HG03135 (cell line): Measurements from ENCODE around the gene DCDC2C.
"Not testable (repeated sequence)": the region's sequence is repeated elsewhere in the genome, so short reads cannot be mapped to it uniquely, and the experiment has no call there.

ENCODE experiments used
- ATAC-seq: cut with Tn5 transposase; IDR thresholded peaks from one replicate; pipeline ENCODE4 v1.9.1; 2021; ENCODE audit warnings: mild to moderate bottlenecking, moderate library complexity; ENCODE audit not compliant: unreplicated experiment

The DCDC2C gene, protein sequence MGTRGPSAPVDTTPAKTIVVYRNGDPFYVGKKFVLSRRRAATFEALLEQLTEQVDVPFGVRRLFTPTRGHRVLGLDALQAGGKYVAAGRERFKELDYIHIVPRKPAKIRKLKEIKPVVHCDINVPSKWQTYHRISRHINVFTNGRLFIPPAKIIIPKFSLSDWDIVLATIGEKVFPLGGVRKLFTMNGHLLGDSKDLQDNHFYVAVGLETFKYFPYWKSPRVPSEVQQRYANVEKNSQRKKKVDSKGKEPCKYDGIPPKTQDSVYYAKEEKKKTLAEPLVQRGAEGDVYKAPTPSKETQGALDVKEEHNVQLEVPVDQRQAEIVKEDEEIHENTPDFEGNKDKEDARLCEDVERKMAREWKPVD

DNA sequence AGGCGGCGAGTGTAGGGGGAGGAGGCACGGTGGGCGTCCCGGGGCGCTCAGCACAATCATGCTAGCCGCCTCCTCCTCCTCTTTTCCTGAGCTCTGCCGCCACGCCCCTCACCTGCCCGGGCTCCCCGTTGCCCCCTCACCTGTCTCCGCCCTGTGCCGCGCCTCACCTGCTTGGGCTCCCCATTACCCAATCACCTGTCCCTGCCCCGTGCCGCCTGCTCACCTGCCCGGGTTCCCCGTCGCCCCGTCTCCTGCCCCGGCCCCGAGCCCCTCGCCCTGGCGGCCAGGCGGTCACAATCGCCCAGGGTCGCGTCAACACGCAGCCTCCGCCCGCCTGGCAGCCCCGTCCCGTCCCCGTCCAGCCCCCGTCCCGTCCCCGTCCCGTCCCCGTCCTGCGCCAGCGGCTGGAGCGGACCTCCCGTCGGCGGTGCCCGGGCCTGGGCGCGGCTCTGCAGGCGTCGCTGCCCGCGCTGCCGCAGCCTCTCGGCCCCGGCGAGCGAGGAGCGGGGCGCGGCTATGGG lies at the start of gene DCDC2C:
Gene DCDC2C (plus strand): TSS at position 340 of the 521 bp plus-strand sequence. CDS start 177 bp downstream, at position 517.
- ATAC-seq = no peak

DNA sequence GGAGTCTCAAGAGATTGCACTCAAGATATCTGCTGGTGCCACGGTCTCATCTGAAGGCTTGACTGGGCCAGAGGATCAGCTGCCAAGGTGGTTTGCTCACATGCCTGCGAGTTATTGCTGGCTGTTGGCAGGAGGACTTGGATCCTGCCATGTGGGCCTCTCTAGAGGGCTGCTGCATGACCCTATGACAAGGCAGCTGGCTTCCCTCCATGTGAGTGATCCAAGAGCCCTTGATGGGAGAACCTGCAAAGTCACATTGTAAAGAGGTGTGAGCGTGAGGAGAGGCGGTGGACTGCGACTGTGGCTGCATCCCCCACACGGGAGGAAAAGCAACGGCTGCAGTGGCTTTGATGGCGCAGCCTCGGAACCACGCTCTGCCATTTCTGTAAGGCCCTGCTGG lies 49.4 kb upstream of the DCDC2C start:
- no peak for ATAC-seq

DNA sequence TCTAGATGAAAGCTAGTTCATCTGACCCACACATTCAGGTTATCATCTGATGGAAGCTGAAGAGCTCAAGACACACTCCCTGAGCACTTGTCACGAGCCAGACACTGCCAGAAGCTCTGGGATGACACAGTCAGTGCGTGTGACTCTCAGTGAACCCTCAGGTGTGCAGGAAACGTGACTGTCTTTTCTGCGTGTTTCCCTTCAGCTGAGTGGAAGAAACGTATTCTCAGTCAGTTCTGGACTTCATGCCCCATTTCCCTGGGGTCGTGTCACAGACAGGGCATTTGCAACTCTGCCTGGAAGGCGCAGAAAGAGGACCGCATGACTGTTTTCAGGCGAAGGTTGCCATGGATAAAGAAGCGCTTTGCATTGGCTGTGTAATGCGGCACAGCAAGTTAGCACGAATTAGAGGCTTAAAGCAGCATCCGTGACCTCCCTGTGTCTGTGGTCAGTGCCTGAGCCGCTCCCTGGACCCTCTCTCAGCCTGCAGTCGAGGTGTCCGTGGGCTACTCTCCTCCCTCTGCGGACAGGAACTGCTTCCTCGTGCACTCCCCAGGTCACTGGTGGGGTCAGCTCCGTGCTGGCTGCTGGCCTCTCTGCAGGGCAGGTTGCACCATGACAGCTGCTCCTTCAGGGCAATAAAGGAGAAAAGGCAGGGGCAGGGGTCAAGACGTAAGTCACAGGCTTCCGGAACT lies 48.7 kb upstream of the DCDC2C start:
- ATAC-seq = no peak

DNA sequence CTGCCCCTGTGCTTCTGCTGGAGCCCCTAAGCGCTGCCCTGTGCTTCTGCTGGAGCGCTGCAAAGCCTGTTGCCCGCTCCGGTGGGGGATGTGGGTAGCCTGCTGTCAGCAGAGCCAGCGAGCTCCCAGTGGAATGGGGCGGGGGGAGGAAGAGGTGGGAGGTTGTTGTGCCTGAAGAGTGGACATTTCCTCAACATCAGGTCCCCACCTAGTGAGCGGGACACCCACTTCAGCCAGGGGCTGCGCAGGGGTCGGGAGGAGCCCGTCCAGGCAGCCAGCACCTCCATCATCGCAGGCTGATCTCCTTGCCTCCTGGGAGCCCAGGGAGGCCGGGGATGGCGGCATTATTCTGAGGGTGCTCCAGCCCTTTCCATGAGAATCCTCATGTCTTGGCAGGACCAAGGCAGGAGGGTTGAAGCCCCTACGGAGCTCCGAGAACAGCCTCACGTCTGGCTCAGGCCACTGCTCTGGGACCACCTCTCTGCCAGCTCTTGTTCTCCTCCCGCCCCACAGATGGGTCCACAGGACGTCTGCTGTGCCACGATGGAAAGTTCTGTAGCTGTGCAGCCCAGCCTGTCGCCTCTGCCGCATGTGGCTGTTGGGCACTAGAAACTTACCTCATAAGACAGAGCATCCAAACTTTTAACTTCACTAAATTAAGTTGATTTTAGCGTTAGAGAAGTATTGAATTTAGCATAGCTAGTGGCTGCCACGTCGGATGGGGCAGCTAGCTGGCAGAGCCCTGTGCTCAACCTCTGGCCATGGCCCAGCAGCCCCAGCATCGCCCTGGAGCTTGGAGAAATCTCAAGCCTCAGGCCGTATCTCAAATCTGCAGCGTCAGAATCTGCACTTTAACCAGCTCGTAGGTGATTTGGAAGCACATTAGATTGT lies 47.3 kb upstream of the DCDC2C start:
- ATAC-seq = no peak

DNA sequence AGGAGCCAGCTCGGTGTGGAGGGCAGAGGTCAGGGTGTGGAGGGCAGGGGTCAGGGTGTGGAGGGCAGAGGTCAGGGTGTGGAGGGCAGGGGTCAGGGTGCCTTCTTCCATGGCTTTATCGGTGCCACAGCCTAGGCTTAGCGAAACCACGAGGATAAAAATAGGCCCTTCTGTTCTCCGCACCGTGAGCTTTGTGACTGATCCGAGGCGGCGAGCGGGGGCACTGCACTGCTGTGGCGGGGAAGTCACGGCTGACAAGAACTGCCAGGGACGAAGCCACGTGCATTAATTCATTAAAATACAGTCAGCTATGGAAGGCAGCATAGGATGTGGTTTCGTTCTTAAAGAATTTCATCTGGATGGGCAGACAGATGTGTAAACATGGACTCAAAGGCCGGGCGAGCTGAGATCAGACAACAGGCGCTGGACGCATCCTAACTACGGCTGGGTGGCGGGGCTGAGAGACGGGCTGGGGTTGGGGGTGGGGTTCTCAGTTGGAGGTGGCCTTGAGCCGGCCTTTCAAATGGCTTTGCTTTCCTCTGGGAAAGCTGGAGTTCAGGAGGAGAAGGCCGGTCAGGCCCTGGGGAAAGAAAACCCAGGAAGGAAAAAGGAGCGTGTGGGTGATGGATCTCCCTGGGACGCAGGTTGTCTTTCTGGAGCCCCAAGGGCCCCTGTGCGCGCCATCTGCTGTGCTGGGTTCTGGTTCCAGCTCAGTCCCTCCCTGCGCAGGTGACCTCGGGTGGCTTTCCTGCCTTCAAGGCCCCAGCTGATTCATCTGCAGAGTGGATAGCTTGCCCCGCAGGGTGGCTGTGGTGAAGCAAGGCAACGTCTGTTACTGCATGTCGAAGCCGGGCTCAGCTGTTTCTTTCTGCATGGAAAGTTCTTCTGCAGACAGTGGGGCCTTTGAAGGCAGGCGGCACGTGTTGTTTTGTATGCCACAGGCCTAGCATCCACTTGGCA lies 46.3 kb upstream of the DCDC2C start:
- no peak for ATAC-seq

DNA sequence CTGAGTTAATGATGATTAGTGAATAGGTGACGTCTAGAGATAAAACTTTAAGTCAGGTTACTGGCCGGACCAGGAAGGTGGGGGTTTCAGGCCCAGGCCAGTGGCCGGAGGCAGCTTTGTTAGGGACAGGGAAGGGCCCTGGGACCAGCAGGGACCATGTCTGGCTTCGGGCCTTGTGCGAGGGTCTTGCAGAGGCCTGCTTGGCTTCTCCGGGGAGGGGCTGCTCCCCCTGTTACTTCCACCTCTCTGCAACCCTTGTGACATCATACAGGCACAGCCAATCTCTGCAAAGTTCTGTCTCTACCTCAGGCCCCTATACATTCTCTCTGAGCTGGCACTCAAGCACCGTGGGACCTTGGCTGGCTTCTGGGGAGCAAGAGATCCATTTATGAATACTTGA lies 45.5 kb upstream of the DCDC2C start, which contains the start of gene ALLC:
Gene ALLC (plus strand): TSS at position 320 of the 400 bp plus-strand sequence. CDS start 12,958 bp downstream, outside the sequence.
- no peak for ATAC-seq

DNA sequence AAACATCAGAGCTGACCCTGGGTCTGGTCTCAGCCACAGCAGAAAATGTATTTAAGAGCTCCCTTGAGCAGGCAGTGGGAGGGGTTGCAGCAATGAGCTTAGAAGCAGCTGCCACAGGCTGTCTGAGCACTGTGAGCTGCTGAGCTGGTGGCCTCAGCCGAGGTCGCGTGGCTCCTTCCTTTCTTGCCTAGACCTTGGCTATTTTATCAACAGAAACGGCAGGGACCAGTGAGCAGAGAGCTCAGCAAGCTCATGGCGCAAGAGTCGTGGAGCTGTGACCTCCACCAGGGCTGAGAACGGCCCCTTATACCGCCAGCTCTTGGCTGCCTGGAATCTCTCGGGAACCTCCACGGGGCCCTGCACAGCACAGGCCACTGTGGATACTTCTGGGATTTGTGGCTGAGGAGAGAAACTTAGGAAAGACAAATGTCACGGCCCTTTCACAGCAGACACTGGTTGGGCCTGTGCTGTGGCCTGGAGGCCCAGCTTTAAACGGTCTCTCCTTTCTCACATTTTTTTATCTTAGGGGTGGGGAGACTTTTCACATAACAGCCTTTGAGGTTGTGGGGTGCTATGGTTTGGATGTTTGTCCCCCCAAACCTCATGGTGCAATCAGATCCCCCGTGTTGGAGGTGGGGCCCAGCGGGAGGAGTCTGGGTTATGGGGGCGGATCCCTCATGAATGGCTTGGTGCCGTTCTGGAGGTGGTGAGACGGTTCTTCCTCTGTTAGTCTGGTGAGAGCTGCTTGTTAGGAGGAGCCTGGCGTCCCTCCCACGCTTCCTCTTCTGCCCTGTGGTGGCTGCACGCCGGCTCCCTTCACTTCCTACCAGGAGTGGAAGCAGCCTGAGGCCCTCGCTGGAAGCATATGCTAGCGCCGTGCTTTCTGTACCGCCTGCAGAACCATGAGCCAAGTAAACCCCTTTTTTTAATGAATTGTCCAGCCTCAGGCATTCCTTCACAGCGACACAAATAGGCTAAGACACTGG lies 43.6 kb upstream of the DCDC2C start:
- no peak for ATAC-seq

DNA sequence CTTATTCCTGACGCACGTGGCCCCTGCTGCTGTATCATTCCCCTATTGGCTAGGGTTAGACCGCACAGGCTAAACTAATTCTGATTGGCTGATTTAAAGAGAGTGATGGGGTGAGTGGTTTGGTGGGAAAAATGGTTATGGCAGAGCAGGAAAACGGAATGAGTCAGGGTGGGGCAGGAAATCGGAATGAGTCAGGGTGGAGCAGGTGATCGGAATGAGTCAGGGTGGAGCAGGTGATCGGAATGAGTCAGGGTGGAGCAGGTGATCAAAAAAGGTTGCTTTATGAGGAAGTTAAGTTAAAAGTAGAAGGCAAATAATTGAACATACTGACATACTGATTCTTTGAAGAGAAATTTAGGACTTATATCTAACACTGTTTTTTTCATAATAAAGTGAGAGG lies 42.7 kb upstream of the DCDC2C start:
- ATAC-seq = not testable (repeated sequence)

DNA sequence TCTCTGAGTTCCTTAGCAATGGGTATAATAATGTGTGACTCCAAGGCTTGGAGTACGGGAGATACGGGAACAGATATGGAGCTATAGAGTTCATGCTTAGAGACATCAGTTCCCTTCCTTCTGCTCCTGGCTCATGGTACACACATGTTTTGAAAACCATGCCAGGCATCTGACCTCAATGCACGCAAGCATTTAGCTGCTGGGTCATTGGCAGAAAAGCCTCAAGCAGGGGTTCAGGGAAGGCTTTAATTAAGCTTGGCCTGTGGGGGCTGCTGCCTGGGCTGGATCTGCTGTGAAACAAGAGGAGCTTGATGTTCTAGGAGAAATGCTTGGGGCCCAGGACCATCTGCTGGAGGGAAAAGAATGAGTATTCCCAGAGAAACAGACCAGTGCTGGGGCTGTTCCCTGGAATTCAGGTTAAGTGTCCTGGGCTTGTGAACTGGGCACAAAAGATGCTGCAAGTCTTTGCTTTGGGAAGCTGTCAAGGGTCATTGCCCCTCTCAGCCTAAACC lies 42.2 kb upstream of the DCDC2C start:
- no peak for ATAC-seq

DNA sequence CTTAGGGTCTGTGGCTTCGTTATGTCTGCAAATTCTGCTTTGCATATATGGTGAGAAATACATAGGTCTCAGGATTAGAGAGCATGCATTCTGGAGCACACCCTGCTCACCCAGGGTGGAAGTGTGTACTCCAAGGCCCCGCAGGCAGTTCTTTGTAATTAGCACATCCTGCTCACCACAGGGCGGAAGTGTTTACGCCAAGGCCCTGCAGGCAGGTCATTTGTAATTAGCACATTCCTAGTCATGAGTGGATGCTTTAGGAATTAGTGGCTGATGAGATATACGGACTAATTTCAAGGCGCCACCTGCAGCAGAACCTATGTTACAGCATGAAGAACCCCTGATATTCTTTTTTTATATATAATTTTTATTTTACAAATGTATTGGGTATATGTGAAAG lies 41.1 kb upstream of the DCDC2C start:
- ATAC-seq = no peak

DNA sequence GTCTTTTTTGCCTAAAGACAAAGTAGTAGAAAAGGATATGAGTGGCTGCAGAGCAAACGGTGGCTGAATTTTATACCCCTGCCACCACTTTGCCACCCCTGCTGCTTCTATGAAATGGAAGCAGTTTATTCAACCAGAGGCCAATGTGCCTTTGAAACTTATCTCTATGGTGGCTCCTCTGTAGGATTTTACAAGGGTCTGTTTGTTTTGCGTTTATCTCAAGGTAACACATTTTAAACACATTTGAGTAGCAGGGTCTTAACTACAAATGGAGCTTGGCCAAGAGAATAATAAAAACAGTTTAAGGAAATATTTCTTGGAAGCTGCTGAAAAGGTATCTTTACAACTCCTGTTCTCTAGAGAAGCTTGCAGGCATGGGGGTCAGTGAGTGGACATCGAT lies 39.3 kb upstream of the DCDC2C start:
- no peak for ATAC-seq

DNA sequence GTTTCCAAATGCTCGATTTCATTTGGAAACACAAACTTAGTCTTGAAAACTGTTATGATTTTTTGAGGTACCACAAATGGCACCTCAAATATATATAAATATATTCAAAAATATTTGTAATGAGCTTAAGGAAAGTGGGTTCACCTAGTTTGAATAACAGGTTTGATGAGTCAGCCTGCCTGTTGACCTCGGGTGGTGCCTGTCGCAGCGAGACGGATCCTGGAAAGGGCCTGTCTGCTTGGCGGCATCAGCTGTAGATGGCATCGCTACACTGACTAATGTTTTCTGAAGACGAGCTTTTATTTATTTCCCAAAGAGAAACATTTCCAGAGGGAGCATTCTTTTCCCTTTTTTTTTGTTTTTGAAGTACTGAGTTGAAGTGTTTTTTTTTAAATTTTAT lies 38.5 kb upstream of the DCDC2C start:
- ATAC-seq = no peak

DNA sequence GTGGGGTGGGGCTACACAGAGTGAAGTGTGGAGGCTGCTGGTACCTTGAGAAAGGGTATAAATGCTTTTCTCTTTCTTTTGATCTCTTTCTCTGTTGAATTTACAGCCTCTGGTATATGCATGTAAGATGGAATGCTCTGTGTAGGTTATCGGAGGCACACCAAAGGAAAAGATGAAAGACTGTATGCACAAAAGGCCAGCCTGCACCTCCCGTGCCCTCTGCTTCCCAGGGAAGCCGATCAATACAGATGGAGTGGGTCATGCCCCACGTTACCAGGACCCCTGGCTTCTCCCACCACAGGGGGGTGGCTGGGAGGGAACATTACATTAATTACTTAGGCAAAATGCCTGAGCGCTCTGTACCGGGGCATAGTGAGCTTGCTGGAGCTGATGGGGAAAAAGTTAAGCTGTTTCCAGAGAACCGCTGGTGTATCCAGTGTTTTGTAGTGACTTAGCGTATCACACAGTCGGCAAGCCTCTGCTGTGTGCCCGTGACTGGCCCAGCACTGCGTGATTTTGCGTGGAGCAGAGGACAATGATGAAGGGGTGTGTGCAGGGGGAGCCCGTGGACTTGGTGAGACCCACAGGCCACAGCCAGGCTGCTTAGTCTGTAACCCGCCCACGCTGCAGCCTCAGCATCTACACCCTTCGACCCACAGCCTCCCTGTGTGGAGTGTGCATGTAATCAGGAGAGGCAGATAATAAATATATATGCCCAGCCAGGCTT lies 37.3 kb upstream of the DCDC2C start:
- ATAC-seq = no peak

DNA sequence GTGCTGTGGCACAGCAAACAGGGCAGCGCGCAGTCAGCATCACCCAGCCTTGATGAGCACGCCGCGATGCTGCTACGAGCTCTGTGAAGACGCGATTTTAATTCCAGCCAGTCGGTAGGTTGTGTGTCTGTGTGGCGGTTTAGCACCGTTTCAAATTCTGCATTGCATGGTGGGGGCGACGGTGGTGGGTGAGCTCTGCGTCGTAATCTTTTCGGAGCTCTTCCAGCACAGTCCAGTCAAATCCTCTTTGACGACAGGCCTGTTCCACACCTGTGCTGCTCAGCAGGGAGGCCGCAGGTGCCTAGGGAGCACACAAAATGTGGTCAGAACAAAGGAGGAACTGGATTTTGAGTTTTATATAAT lies 36.8 kb upstream of the DCDC2C start:
- ATAC-seq = no peak

DNA sequence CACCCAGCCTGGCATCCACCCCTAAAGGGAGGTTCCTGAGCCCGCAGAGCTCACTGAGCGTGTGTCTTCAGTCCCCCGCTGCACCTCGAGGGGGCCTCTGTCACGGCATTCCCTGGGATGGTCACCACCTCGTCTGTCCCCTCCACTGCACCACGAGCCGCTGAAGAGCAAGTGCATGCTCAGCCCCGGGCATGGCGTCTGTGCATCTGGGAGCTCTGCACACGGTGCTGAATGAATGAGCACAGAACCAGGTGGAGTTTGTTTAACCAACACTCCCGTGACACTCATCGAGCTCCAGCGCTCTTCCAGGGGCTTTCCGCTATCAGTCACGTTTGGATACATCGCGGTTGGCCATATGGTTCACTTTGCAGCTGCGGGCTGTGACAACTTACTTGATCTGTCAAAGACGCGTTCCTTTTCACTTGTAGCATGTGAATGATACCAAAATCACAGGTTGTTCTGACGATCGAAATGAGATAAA lies 36.2 kb upstream of the DCDC2C start:
- no peak for ATAC-seq

DNA sequence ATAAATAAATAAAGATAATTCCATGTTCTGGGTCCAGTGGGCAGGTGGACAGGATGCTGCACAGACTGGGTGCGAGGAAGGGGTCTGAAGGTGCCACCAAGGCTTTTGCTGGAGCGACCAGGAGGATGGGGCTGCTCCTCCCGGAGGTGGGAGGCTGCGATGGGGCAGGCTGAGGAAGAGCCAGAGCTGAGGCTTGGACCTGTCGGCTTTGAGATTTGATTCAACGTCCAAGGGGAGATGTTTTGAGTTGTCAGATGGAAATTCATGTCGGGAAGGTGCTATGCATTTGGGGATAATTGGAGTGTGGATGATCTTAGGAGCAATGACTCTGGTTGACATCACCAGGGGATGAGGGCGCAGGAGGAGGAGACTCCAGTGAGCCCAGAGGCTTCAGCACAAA lies 33.7 kb upstream of the DCDC2C start:
- no peak for ATAC-seq

DNA sequence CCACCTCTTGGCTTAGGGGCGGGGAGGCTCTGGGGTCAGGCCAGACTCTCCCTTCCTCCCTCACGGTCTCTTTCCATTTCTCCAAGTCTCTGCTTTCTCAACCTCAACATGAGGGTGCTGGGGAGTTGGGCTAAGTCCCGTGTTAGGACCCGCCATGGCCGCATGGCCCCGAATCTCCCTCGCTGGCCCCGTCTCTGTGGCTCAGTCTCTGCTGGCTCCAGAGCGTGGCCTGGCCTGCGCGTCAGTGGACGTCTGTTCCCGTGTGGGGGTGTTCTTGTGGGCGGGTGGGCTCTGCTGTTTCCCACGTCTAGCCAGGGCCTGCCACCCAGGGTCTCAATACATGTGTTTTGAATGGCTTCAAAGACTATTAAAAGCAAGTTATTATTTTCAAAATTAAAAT lies 33.0 kb upstream of the DCDC2C start:
- no peak for ATAC-seq

DNA sequence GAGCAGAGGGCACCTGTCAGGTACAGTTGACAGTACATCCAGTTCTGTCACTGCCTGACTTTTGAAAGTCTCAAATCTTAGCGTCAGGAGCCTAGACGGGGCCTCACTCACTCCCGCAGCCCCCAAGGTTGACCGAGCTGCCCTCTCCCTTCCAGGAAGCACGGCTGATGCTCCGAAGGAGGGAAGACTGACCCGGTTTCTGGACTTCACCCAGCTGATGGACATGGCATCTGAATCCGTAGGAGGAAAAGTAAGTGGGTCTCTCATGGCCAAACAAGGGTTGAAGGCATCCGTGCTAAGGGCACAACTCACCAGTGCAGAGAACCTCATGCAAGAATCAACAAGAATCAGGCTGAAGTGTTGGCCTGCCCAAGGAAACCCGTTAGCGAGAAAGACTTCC lies 32.4 kb upstream of the DCDC2C start:
- ATAC-seq = no peak
